Panc1 (cell line): ENCODE measurements around the gene NRG2. TPM values are rescaled to one million over a fixed set of nuclear protein-coding genes. Genes with fewer than 3 reads are reported as not detected.

ENCODE experiments used
- ATAC-seq: fragments of 200-7000 bp; cut with Tn5 transposase; 2 replicates; pipeline ENCODE4 v1.9.1; 2020; ENCODE audit warnings: mild to moderate bottlenecking, moderate library complexity
- BruUV-seq: library from RNA; stranded (reverse); fragments of 400-500 nt; replicated peaks from 2 replicates; lab custom pipeline; 2021; lab: Mats Ljungman, UMichigan
- CTCF ChIA-PET: fragments of 300-600 bp; sonication (Branson Sonifier 250); formaldehyde crosslinking; loops from one replicate; lab custom pipeline; 2022; ENCODE audit warnings: antibody characterized with exemption; lab: Charles Lee
- POLR2A ChIA-PET: fragments of 300-600 bp; sonication (Branson Sonifier 250); formaldehyde crosslinking; loops from one replicate; lab custom pipeline; 2022; ENCODE audit warnings: antibody characterized with exemption; lab: Charles Lee
- DNase-seq: peaks from one replicate; pipeline ENCODE4 v3.0.0-alpha.2; 2010; ENCODE audit warnings: low read depth, low spot score
- H3K27ac ChIP-seq: 2 replicates; pipeline ENCODE4 v1.5.1; 2011; ENCODE audit warnings: mild to moderate bottlenecking, low read length, inconsistent platforms
- H3K27me3 ChIP-seq: fragments of 200-500 bp; sonication (Bioruptor generic); 2 replicates; pipeline ENCODE4 v1.6.0; 2014; ENCODE audit warnings: low read length, inconsistent platforms; ENCODE audit not compliant: control insufficient read depth, insufficient read depth
- H3K36me3 ChIP-seq: fragments of 200-500 bp; sonication (Bioruptor generic); 2 replicates; pipeline ENCODE4 v1.5.1; 2014; ENCODE audit warnings: inconsistent platforms, mild to moderate bottlenecking, low read length, moderate library complexity; ENCODE audit not compliant: control insufficient read depth, insufficient read depth
- H3K4me1 ChIP-seq: 2 replicates; pipeline ENCODE4 v1.5.1; 2011; ENCODE audit warnings: inconsistent platforms, mild to moderate bottlenecking, low read length, moderate library complexity; ENCODE audit not compliant: control insufficient read depth, insufficient read depth
- H3K4me3 ChIP-seq, 2 experiments: 2 replicates each; pipeline ENCODE4 v1.5.1; 2011 to 2012; ENCODE audit warnings: low read depth in 2 of 2, low read length in 2 of 2, mild to moderate bottlenecking in 2 of 2, inconsistent platforms in 1 of 2, moderate library complexity in 1 of 2
- H3K9me3 ChIP-seq: fragments of 200-500 bp; sonication (Bioruptor generic); 2 replicates; pipeline ENCODE4 v1.5.1; 2014; ENCODE audit warnings: low read depth, mild to moderate bottlenecking, inconsistent platforms, low read length, moderate library complexity; ENCODE audit not compliant: control insufficient read depth, insufficient read depth
- CTCF ChIP-seq: fragments of 450-650 bp; IDR thresholded peaks from 2 replicates; pipeline ENCODE4 v1.5.1; 2017; ENCODE audit warnings: mild to moderate bottlenecking
- POLR2AphosphoS5 ChIP-seq: IDR thresholded peaks from 2 replicates; pipeline ENCODE4 v1.6.1; 2012; ENCODE audit warnings: mild to moderate bottlenecking, low read depth, low read length, moderate library complexity
- REST ChIP-seq, 2 experiments: IDR thresholded peaks; 2 replicates each; pipeline ENCODE4 v1.6.1; 2011 to 2012; ENCODE audit warnings: low read depth in 2 of 2, control low read depth in 1 of 2, low read length in 1 of 2, mild to moderate bottlenecking in 1 of 2, moderate library complexity in 1 of 2; ENCODE audit not compliant: insufficient read depth in 1 of 2
- SIN3A ChIP-seq: IDR thresholded peaks from 2 replicates; pipeline ENCODE4 v1.6.1; 2012; ENCODE audit warnings: low read depth, mild to moderate bottlenecking, low read length, moderate library complexity, borderline replicate concordance; ENCODE audit not compliant: insufficient read depth
- TCF7L2 ChIP-seq: IDR thresholded peaks from 2 replicates; pipeline ENCODE4 v1.6.1; 2011; ENCODE audit warnings: mild to moderate bottlenecking, low read depth, low read length, inconsistent platforms
- in situ Hi-C: cut with HindIII; loops from 2 replicates; pipeline ENCODE4 v1.10.0; 2016; ENCODE audit warnings: low sequenced_read_pairs, low pct_unique_long_range_greater_than_20kb
- intact Hi-C: fragments of 100-400 bp; cut with micrococcal nuclease; formaldehyde crosslinking; loops from one replicate; pipeline ENCODE4 v1.10.0; 2022; ENCODE audit not compliant: unreplicated experiment
- total RNA-seq: library from RNA; stranded (reverse); gene quantifications from one replicate; pipeline ENCODE4 v1.2.1, GENCODE V29; 2021; ENCODE audit not compliant: unreplicated experiment

The NRG2 gene
- total RNA-seq, 1 experiment from 2014 or later, result 20.2 TPM

DNA sequence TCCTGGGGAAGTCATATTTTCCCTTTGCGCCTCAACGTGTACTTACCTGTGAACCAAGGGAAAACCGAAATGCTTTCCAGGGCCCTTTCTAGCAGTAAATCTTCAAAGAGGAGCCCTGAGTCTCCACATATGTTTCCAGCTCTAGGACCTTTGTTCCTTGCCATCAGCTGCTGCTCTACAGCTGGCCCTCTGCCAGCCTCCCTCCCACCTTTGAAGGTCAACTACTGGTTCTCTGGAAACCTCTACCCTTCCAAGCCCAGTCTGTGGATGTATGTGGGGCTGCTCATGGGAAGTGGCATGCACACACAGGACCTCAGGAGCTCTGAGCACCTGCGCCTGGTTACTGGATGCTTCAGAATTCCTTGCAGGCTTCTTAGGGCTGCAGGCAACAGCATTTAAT is 130.3 kb downstream of the NRG2 start:
- BruUV-seq, result no TSS peak
- POLR2A ChIA-PET, result no interaction called here
- DNase-seq (no peak), ATAC-seq (no peak)
- H3K27ac ChIP-seq, result no peak overlapping the region
- in situ Hi-C loops, result no loop called here
- H3K36me3 ChIP-seq, result no peaks in the 10 kb centered on the region
- intact Hi-C loops, result no loop called here
- CTCF ChIA-PET, result no interaction called here
- H3K27me3 ChIP-seq, result no peaks in the 10 kb centered on the region
- H3K4me3 ChIP-seq, result no peak overlapping the region
- no peaks in the 10 kb centered on the region for H3K9me3 ChIP-seq
- no peaks in the 10 kb centered on the region for H3K4me1 ChIP-seq
- TF ChIP-seq SIN3A (no peak), POLR2AphosphoS5 (no peak), REST (IDR thresholded peaks at IDR 0.05; ENCODE audit: insufficient read depth in 1 of 2, low read depth in 2 of 2, low read length in 1 of 2) (no peak), CTCF (no peak), TCF7L2 (no peak)

- intact Hi-C loops (no loop called here), in situ Hi-C loops (no loop called here)
- ATAC-seq (no peak), DNase-seq (no peak)
- Histone ChIP-seq H3K4me3 (no peak overlapping the region), H3K27ac (no peak overlapping the region), H3K36me3 (no peaks in the 10 kb centered on the region), H3K4me1 (no peaks in the 10 kb centered on the region), H3K27me3 (no peaks in the 10 kb centered on the region), H3K9me3 (no peaks in the 10 kb centered on the region)
- CTCF ChIA-PET, result no interaction called here
- POLR2A ChIA-PET, result no interaction called here
- no peak for TF ChIP-seq POLR2AphosphoS5
- no peak for TF ChIP-seq CTCF
- BruUV-seq, result no TSS peak
Measured at GRCh38 chr5:139912158-139912557, 130.9 kb downstream of the NRG2 start.
